HFF-Myc (cell line): ENCODE results near the gene TNKS1BP1.
A peak's percentile ranks its signal among the peaks of the same experiment; 100 is the strongest.

ENCODE experiments used
- DNase-seq: peaks from one replicate; pipeline ENCODE4 v3.0.0-alpha.2; 2011; ENCODE audit warnings: low read depth; ENCODE audit errors: extremely low read depth
- H3K4me3 ChIP-seq: replicated peaks from 2 replicates; pipeline ENCODE4 v1.5.1; 2011; ENCODE audit warnings: low read depth, mild to moderate bottlenecking, control low read depth, low read length
- CTCF ChIP-seq: IDR thresholded peaks from 2 replicates; pipeline ENCODE4 v1.5.1; 2012; ENCODE audit warnings: mild to moderate bottlenecking, low read depth, low read length, control low read depth; ENCODE audit errors: missing control alignments

TNKS1BP1 gene

DNA sequence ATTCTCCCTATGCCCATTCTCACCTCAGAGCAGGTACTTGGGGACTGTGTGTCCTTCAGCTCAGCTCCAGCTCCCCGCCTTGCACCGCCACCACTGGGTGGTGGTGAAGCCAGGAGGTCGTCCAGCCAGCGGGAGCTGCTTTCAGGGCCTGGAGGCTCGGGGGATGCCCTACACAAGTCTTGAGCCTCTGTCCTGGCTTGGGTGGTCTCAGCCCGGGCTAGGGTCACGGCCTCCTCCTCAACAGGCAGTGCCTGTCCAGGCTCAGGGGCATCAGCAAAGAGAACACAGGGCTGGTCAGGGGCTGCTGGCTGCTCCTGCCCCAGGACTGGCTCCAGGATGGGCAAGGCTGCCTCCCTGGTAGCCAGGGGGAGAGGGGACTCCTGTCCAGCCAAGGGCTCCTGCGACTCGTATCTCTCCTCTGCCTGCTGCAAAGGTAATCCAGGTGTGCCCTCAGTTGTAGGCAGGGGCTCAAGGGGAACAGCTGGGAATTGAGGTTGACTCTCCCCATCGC is 12.2 kb downstream of the TNKS1BP1 start:
- TF ChIP-seq CTCF, result no peak
- no peak for DNase-seq
- H3K4me3 ChIP-seq, result no peak overlapping the region

DNA sequence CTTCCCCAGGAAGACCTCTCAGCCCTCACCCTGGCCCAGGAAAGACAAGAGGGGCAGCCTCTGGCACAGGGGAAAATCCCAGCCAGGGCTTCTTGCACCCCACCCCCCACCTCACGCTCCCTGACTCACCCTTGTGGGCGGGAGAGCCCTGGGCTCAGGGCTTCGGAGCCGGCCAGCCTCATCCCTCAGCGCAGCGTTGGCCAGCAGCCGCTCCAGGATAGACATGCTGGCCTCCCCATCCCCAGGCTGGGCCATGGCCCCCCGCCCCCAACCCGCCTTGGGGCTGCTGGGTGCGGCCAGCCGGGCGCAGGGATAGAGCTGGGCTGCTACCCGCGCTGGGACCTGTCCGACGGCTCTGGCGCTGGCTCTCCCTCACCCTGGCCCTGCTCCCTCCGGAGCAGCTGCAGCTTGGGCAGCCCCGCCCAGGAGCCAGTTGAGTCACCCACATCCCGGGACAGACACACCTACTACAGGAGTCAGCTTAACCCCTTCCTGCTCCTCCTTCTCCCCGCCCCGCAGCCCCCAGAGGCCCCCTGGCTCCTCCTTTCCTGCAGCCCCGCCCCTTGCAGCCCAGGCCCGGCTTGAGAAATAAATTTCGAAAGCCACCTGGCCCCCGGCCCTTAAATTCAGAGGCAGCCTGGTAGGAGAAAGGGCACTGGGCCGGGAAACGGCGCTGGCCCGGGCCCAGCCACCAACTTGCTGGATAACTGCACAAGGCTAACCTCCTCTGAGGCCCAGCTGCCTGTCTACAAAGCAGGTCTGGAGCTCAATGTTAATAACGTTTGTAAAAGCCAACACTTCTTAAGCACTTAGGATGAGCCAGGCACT is 13.4 kb downstream of the TNKS1BP1 start:
- peak overlapping the region; percentile 40 for H3K4me3 ChIP-seq
- TF ChIP-seq CTCF, result no peak
- DNase-seq, result peak; percentile 92

- TF ChIP-seq CTCF, result no peak
- DNase-seq, result no peak
- H3K4me3 ChIP-seq, result peak overlapping the region; percentile 40
Measured at GRCh38 chr11:57310630-57311086, 14.1 kb downstream of the TNKS1BP1 start.

GRCh38 chr11:57310091-57310490 is 14.7 kb downstream of the TNKS1BP1 start:
- TF ChIP-seq CTCF, result no peak
- H3K4me3 ChIP-seq, result peak overlapping the region; percentile 40
- DNase-seq, result no peak

- no peak for TF ChIP-seq CTCF
- no peak for DNase-seq
- no peak overlapping the region for H3K4me3 ChIP-seq
Measured at GRCh38 chr11:57309106-57310059, 15.4 kb downstream of the TNKS1BP1 start.

GRCh38 chr11:57308426-57309060 is 16.2 kb downstream of the TNKS1BP1 start:
- no peak for TF ChIP-seq CTCF
- H3K4me3 ChIP-seq, result no peak overlapping the region
- DNase-seq, result no peak
